ENCODE results near the gene ITPR1. TPM values are rescaled to one million over a fixed set of nuclear protein-coding genes. Genes with fewer than 3 reads are reported as not detected.

ITPR1 gene
- total RNA-seq, 2 donors from 2014 or later: 8.9 to 21.2 TPM

GRCh38 chr3:4818986-4819693 is 326.0 kb downstream of the ITPR1 start:
- ATAC-seq (no peak), DNase-seq (no peak)
- intact Hi-C loops (cut with DNase I, micrococcal nuclease): no loop called here

- intact Hi-C loops (cut with DNase I, micrococcal nuclease): loop anchor here in 1 of 2 donors (10.0 kb wide), 1 partner anchor 95 kb away; no protein-coding TSS in a partner anchor
- DNase-seq (no peak), ATAC-seq (no peak)
Measured at GRCh38 chr3:4819746-4820145, 326.6 kb downstream of the ITPR1 start.

- no peak for ATAC-seq
- intact Hi-C loops (cut with DNase I, micrococcal nuclease): loop anchor here in 1 of 2 donors (10.0 kb wide), 1 partner anchor 96 kb away; no protein-coding TSS in a partner anchor
- DNase-seq: no peak
Measured at GRCh38 chr3:4820296-4821121, 327.4 kb downstream of the ITPR1 start.

- intact Hi-C loops (cut with DNase I, micrococcal nuclease): loop anchor here in 1 of 2 donors (10.0 kb wide), 1 partner anchor 97 kb away; no protein-coding TSS in a partner anchor
- no peak for DNase-seq
- ATAC-seq: no peak
Measured at GRCh38 chr3:4821338-4821737, 328.2 kb downstream of the ITPR1 start.

DNA sequence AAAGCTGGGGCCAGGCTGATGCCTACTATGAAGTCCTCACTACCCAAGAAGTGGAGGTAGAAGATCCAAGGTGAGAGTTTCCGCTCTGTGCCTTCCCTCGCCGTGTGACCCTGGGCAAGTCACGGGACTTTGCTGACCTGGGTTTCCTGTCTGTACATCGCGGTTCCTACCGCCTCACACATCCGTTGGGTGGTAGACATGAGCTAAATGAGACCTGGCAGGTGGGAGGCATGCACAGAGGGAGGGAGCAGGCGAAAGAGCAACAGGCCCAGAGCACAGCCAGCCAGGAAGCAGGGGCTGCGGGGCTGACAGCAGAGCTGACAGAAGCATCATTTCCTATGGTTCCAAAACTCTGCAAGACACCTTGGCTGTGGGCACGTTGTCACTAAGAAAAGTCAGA is 328.8 kb downstream of the ITPR1 start:
- ATAC-seq: no peak
- intact Hi-C loops (cut with DNase I, micrococcal nuclease): loop anchor here in 1 of 2 donors (10.0 kb wide), 1 partner anchor 97 kb away; no protein-coding TSS in a partner anchor
- DNase-seq: peak in 1 of 2 donors; percentile 25

- no peak for DNase-seq
- ATAC-seq: no peak
- intact Hi-C loops (cut with DNase I, micrococcal nuclease): loop anchor here in 1 of 2 donors (10.0 kb wide), 1 partner anchor 98 kb away; no protein-coding TSS in a partner anchor
Measured at GRCh38 chr3:4822568-4822967, 329.4 kb downstream of the ITPR1 start.

DNA sequence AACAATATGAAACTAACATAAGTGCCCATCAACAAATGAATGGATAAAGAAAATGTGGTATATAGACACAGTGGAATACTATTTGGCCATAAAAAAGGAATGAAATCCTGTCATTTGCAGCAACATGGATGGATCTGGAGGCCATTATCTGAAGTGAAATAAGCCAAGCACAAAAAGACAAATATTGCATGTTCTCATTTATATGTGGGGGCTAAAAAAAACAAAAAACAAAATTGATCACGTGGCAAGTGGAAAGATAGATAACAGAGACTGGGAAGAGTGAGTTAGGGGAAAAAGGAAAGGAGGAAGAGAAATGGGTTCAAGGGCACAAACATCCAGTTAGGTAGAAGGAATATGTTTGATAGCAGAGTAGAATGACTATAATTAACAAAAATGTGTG is 330.2 kb downstream of the ITPR1 start:
- intact Hi-C loops (cut with DNase I, micrococcal nuclease): loop anchor here in 1 of 2 donors (10.0 kb wide), 1 partner anchor 99 kb away; no protein-coding TSS in a partner anchor
- DNase-seq (no peak), ATAC-seq (no peak)

GRCh38 chr3:4823986-4824925 is 331.1 kb downstream of the ITPR1 start:
- DNase-seq: no peak

GRCh38 chr3:4824926-4825325 is 331.8 kb downstream of the ITPR1 start:
- ATAC-seq (peak; percentile 14), DNase-seq (no peak)
- intact Hi-C loops (cut with DNase I, micrococcal nuclease): loop anchor here in 1 of 2 donors (10.0 kb wide), 1 partner anchor 100 kb away; no protein-coding TSS in a partner anchor

More at GRCh38 chr3:4823986-4824925, 331.1 kb downstream of the ITPR1 start:
- ATAC-seq: no peak
- intact Hi-C loops (cut with DNase I, micrococcal nuclease): loop anchor here in 1 of 2 donors (10.0 kb wide), 1 partner anchor 99 kb away; no protein-coding TSS in a partner anchor

GRCh38 chr3:4825436-4826236 is 332.5 kb downstream of the ITPR1 start:
- ATAC-seq: peak; percentile 83
- intact Hi-C loops (cut with DNase I, micrococcal nuclease): loop anchor here in 1 of 2 donors (10.0 kb wide), 1 partner anchor 101 kb away; no protein-coding TSS in a partner anchor
- DNase-seq: peak; percentile 75 to 89

DNA sequence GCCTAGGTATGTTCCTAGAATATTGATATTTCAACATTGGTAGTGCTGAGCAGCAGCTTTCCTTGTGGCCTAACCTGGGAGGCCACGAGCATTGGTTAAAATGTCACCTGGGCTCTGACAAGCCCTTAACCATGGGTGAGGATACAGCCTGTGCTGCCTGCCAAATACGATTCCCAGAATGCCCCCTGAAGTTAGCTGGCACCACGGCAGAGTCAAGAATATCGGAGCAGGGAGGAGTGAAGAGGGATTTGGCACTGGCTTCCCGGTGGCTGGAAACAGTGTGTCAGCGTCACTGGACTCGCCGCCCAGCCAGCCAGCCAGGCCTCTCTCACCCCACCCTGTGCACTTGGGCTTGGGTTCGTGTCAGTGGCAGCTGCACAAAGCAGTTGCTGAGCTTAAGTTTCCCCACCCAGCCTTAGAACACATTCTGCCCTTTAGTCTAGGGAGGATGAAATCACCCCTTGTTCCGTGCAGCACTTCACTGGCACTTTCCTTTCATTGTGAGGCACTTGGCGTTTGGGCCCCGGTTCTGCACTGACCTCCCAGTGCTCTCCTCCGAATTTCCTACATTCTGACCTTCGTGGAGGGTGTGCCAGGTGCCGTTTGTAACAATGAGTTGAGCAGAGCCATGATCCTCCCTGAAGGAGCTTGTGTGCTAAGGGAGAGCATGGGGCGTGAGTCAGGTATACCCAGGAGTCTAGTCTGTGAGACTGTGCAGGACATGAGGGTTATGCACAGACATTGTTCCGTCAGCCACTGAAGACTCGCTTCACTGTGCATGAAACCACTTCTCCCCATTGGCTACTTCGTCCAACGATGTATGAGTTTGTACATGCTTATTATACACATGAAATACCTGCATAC is 333.3 kb downstream of the ITPR1 start:
- ATAC-seq (peak; percentile 81), DNase-seq (peak; percentile 79 to 89)
- intact Hi-C loops (cut with DNase I, micrococcal nuclease): loop anchor here in 1 of 2 donors (10.0 kb wide), 1 partner anchor 102 kb away; no protein-coding TSS in a partner anchor

DNA sequence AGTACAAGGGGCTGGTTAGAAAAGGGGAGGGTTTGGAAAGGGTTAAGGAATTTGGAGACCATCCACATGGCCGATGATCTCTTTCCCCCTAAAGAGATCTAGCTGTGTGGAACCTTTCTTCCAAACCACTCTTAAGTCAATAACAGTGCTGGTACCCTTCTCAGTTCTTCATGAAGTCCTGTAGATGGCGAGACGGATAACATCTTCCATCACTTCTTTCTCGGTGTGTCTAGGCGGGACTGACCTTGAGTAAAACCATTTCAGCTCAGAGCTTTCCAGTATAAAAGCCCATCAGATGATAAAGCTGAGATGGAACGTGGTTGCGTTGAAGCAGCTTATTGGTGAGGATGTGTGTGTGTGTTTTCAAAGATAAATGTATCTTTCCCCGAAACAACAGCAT is 334.6 kb downstream of the ITPR1 start:
- intact Hi-C loops (cut with DNase I, micrococcal nuclease): loop anchor here in 1 of 2 donors (10.0 kb wide), 1 partner anchor 103 kb away; no protein-coding TSS in a partner anchor
- ATAC-seq (no peak), DNase-seq (no peak)

GRCh38 chr3:4828279-4829030 is 335.3 kb downstream of the ITPR1 start:
- peak in 1 of 2 donors; percentile 33 for DNase-seq
- no peak for ATAC-seq
- intact Hi-C loops (cut with DNase I, micrococcal nuclease): loop anchor here in 1 of 2 donors (10.0 kb wide), 1 partner anchor 104 kb away; no protein-coding TSS in a partner anchor

GRCh38 chr3:4829031-4829394 is 335.9 kb downstream of the ITPR1 start:
- DNase-seq (no peak), ATAC-seq (peak; percentile 10)
- intact Hi-C loops (cut with DNase I, micrococcal nuclease): loop anchor here in 1 of 2 donors (10.0 kb wide), 1 partner anchor 104 kb away; no protein-coding TSS in a partner anchor

DNA sequence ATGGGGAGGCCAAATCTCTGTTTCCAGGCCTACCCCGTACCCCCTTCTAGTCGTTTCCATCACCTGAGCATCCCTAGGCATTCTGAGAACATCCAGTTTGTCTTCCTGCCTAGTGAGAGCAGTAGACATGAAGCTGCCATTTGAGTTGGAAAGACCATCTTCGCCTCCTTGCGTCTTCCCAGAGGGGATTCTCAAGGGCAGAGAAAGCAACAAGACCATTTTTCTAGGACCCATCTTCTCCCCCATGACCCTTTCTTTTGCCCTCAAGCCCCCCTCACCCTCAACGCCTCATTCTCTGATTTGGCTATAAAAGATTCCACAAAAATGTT is 337.4 kb downstream of the ITPR1 start:
- DNase-seq: no peak
- intact Hi-C loops (cut with DNase I, micrococcal nuclease): no loop called here
- no peak for ATAC-seq

DNA sequence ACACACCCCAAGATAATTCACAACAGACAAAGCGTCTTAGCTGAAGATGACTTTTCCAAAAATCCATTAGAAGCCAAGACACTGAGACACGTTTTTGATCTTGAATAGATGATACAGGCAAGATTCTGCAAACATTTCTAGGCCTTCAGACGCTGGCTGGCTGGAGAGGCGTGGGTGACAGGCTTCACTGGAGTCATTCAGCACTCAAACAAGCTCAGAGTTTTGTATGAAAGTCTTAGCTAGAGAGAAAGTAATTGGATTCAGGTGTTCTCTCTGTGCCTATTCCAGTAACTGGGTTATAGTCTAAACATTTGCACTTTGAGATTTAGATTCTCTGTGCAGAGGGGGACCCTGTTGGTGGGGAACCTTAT is 338.4 kb downstream of the ITPR1 start:
- DNase-seq (no peak), ATAC-seq (no peak)
- intact Hi-C loops (cut with DNase I, micrococcal nuclease): no loop called here
